OCI-LY1 (cell line): ENCODE data around the gene MANF.

Experiments
- CTCF ChIP-seq: fragments of 200-600 bp; sonication (generic), shearing (Covaris generic); IDR thresholded peaks from 2 replicates; pipeline ENCODE4 v1.5.1; 2017; ENCODE audit warnings: mild to moderate bottlenecking, antibody characterized with exemption, low read length, moderate library complexity, mixed read lengths
- EZH2 ChIP-seq: fragments of 200-600 bp; sonication (generic), shearing (Covaris generic); IDR thresholded peaks from 2 replicates; pipeline ENCODE4 v1.8.0; 2017; ENCODE audit warnings: borderline replicate concordance, mixed run types, mild to moderate bottlenecking, antibody characterized with exemption, low read length, moderate library complexity, mixed read lengths

- TF ChIP-seq CTCF: no peak
- TF ChIP-seq EZH2: no peak
These were observed 27.2 kb upstream of the MANF start for GRCh38 chr3:51357856-51358255.
